GM18858 (cell line): ENCODE results near the gene PXK.

Experiments used
- ATAC-seq: cut with Tn5 transposase; IDR thresholded peaks from one replicate; pipeline ENCODE4 v1.9.1; 2021; ENCODE audit not compliant: unreplicated experiment

PXK gene

DNA sequence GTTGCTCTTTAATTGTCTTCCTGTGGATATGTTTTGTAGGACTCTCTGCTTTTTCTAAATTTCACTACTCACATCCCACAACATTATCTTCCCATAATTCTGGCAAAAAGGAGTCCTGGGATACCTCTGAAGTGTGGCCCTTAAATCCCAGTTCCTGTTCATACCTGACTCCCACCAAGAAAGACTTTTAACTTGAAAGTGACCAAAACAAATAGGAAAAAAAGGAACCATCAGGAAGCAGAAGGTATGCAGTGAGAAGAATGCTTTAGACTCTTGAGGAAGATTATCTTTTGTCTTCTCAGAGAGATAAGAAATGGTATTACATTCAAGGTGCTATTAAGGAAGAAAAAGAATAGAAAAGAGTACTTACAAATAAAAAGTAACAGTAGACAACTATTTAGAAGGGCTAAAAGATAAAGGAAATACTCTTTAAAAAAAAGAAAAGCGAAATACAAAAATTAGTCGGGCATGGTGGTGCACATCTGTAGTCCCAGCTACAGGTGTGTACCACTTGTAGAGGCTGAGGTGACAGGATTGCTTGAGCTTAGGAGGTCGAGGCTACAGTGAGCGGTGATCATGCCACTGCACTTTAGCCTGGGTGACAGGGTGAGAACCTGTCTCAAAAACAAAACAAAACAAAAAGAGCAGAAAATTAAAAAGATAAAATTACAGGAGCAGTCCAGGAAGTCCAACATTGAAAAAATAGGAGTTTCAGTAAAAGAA, 46.8 kb downstream of the PXK start:
- ATAC-seq, result no peak

DNA sequence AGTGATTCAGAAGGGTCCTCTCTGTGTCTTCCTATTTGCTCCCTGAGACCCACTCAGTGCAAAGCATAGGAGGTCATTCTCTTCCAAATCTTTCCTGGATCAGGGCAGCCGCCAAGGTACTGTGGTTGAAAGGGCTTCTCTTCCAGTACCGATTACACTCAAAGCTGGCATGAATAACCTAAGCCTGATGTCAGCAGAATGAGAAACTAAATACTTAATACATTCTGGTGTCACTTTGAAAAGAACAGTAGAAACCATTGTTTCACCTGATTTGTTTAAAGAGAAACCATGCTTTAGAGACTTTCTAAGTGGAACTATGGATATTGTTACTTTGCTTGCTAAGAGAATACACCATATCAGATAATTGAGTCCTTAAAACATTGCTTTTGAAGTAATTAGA, 50.8 kb downstream of the PXK start:
- ATAC-seq, result no peak

- no peak for ATAC-seq
Measured at GRCh38 chr3:58383904-58384303, 51.2 kb downstream of the PXK start.

DNA sequence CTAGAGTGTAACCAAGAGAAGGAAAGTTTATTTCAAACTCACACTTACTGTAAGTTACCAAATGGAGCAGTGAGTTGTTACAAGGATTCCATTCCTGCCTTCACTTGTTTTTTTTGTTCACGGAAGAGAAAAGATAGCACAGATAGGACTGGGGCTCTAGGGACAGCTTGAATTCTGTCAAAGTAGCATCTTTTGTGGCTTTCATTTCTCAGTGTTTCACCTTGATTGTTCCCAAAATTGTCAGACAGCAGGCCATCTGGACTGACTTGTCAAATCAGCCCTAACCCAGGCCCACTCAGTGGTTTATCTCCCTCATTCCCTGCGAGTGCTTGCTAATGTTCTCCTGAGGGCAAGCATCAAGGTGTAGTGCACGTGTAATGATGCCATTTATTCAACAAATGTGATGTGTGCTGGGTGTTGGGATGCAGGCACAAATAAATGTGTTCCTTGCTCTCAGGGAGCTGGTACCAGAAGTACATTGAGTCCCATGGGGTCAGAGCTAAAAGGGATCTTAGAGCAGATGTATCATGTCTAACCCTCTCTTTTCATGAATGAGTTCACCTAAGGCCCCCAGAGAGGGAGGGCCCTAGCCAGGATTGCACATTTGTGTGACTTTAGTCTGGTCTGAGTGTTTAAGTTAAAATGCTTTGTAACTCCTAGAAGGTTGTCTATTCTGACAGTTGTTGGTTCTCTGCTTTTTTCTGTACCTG, 51.8 kb downstream of the PXK start:
- no peak for ATAC-seq

DNA sequence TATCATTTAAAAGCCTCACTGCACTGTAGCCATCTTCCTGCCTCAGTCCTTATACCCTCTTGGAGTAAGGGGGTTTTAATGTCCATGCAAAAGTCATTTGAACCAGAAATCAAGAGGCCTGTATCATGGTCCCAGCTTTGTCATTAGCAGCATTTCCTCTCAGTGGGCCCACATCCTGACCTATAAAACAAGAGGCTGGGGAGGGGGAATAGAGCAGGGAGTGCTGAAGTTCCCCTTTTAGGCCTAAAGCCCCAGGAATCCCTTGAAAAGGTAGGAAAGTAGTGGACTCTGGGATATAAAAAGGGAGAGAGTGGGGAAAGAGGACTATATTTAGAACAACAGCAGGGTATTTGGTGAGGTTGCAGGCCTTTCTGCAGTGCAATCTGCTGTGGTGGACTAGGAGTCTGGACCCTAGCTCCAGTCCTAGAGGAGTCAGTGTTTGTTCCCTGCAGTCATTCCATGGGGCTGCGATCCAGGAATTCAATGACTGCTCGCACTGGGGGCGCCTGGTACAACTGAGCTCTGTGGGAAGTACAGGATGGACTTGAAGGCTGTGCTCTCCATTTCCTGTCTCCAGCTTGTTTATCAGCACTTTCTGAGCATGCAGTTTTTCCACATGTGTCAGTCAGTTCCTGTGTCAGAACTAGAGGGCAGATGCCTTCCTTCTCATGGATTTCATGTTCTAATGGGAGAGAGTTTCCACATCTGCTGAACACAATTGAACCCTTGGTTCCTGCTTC, 54.1 kb downstream of the PXK start:
- ATAC-seq, result no peak

DNA sequence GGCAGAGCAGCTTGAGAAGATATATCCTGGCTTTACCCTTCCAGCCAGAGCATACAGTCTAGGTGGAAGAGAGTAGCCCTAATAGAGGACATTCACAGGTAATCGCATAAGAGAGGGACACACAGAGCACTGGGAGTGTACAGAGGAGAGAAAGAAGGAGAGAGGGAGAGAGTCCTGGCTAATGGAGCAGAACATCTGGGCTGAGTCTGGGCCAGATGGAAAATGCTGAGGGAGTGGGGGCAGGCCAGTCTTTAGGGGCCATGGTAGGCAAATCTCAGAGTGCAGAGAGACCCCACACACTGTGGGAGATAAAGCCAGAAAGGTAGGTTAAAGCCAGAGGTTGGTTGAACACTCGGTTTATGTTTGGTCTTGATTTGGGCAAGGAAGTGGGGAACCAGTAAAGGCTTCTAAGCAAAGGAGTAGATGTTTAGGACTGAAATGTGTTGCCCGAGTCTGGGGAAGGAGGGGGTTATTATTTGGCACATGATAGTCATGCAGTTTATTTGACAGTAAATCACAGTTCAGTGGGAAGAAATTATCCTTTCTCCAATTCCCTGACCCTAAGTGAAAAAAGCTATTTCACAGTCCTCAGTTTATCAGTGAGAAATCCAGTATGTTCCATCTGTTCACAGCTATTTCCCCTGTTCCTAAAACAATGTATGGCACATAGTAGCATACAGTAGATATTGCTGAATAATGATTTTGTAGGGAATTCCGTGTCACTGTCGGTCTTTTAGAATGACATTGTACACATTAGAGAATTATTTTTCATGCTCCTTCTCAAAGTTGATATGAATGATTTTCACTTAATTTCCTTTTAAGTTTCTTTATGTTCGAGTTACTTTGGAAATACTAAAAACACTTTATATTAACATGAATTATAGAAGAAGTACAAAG, 55.2 kb downstream of the PXK start:
- no peak for ATAC-seq

GRCh38 chr3:58388550-58389091, 55.9 kb downstream of the PXK start:
- ATAC-seq, result no peak

DNA sequence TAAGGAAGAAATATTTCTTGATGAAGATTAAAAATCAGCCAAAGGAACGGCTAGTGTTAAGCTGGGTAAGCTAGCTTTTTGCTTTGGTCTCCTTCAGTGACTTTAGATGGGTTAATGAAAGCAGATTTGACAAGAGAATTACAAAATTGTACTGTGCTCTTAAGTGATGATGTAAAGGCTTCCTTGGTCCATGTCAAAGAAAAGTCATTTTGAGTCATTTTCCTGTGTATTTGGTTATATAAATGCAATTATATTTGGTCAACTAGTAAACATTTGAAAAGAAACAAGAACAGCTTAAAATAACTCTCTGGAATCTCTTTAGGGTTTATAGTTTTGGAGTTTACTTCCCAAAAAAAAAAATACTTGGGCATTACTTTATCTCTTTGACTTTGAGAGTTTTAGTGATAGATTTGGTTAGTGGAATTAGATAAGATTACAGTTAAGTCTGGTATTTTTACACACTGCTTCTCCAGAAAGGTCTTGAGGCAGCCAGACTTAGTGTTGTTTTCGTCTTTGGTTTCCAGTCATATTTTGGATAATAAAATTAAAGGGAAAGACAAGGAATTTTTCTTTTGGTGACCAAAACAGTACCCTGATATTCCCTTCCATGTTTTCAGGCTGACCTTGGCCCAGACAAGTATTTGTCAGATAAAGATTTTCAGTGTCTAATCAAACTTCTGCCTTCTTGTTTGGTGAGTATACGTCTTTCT, 58.6 kb downstream of the PXK start:
- ATAC-seq, result no peak

DNA sequence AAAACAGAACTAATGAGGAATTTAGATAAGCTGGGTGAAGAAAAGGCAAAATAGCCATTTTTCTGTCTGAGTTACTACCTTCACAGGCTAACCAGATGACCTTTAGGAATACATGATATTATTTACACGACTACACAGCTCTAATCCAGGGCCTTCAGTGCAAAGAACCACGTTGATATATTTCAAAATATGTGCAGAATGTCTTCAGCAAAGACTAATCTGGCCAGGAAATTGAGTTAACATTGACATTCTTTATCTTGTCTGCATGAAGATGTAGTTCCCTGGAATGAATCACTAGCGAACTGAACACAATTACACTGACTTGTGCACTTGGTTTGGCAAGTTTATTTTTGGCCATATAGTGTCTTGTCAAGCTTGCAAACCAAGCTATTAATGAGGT, 59.5 kb downstream of the PXK start:
- no peak for ATAC-seq

GRCh38 chr3:58394339-58394738, 61.6 kb downstream of the PXK start:
- no peak for ATAC-seq

GRCh38 chr3:58398669-58399333, 66.1 kb downstream of the PXK start:
- no peak for ATAC-seq

- no peak for ATAC-seq
Measured at GRCh38 chr3:58403513-58404109, 70.9 kb downstream of the PXK start.

DNA sequence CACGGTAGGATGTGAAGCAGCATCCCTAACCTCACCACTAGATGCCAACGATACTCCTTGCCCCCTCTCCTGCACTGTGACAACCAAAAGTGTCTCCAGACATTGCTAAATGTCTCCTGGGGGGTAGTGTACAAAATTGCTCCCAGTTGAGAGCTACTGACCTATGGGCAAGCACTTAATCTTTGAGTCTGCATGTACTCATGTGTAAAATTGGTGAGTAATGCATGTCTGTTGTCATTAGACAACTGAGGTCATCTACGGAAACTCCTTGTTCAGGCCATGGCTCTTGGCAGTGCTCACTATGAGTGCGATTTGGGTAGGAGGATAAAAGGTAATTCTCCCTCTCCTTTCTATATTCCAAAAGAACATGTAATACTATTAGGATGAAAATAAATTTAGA, 71.7 kb downstream of the PXK start:
- ATAC-seq, result no peak

- ATAC-seq, result no peak
Measured at GRCh38 chr3:58408906-58409305, 76.2 kb downstream of the PXK start.

GRCh38 chr3:58409663-58410062, 77.0 kb downstream of the PXK start:
- ATAC-seq, result no peak

DNA sequence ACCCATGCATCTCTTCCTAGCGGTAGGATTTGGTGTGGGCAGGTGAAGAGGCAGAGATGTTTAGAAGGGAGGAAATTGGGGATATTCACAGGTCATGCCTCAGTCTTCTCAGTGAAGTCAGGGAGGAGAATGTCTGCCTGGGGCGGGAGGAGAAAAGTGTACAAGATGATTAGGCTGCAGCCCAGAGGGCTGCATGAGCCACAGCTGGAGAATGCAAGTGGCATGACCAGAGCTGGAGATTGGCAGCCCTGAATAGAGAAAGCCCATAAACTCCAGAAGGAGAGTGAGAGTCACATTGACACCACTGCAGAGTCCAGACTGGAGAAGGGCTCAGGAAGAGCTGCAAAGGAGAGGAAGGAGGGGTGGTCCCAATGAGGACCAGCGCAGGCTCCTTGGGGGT, 78.3 kb downstream of the PXK start:
- ATAC-seq, result no peak

- no peak for ATAC-seq
Measured at GRCh38 chr3:58411851-58412830, 79.4 kb downstream of the PXK start.
